Stimulated activated CD8-positive, alpha-beta memory T cell treated with anti-CD3 and anti-CD28 coated beads, Interleukin-2, amount 100 ng/mL, for 48 hours (primary cell): ENCODE results near the gene MYO7B.

ENCODE experiments used
- DNase-seq, 2 donors: peaks; one replicate each; pipeline ENCODE4 v3.0.0-alpha.2; 2020; ENCODE audit warnings: low read depth in 2 of 2

Gene MYO7B

GRCh38 chr2:127661949-127662510 is 126.5 kb downstream of the MYO7B start:
- no peak for DNase-seq

GRCh38 chr2:127662937-127663565 is 127.6 kb downstream of the MYO7B start:
- no peak for DNase-seq

GRCh38 chr2:127663566-127664064 is 128.1 kb downstream of the MYO7B start:
- DNase-seq = no peak

- DNase-seq = no peak
Measured at GRCh38 chr2:127664065-127664894, 128.8 kb downstream of the MYO7B start.

- no peak for DNase-seq
Measured at GRCh38 chr2:127664895-127665225, 129.4 kb downstream of the MYO7B start.

GRCh38 chr2:127665267-127665893 is 129.9 kb downstream of the MYO7B start:
- no peak for DNase-seq

GRCh38 chr2:127669056-127669455 is 133.6 kb downstream of the MYO7B start:
- no peak for DNase-seq

GRCh38 chr2:127670055-127670956 is 134.8 kb downstream of the MYO7B start:
- no peak for DNase-seq

- no peak for DNase-seq
Measured at GRCh38 chr2:127670957-127671290, 135.4 kb downstream of the MYO7B start.

- no peak for DNase-seq
Measured at GRCh38 chr2:127671557-127672302, 136.2 kb downstream of the MYO7B start.

- no peak for DNase-seq
Measured at GRCh38 chr2:127672341-127673224, 137.1 kb downstream of the MYO7B start.

GRCh38 chr2:127673291-127674069 is 138.0 kb downstream of the MYO7B start:
- no peak for DNase-seq

- peak in 1 of 2 donors; percentile 14 for DNase-seq
Measured at GRCh38 chr2:127674241-127675209, 139.0 kb downstream of the MYO7B start.

GRCh38 chr2:127675331-127676261 is 140.1 kb downstream of the MYO7B start, which contains the start of gene LIMS2:
TSS of gene LIMS2 (minus strand) at chr2:127675530. CDS start at chr2:127675024, 506 bp downstream.
- no peak for DNase-seq

- no peak for DNase-seq
Measured at GRCh38 chr2:127676906-127677305, 141.4 kb downstream of the MYO7B start.

- no peak for DNase-seq
Measured at GRCh38 chr2:127678531-127678930, 143.0 kb downstream of the MYO7B start.
